HepG2 (cell line): ENCODE data around the gene MYO10. TPM values are rescaled to one million over a fixed set of nuclear protein-coding genes. Genes with fewer than 3 reads are reported as not detected.
"Not testable (repeated sequence)": the region's sequence is repeated elsewhere in the genome, so short reads cannot be mapped to it uniquely, and the experiment has no call there.

ENCODE experiments used
- ATAC-seq: fragments of 200-7000 bp; cut with Tn5 transposase; 3 replicates; pipeline ENCODE4 v1.9.1; 2020; ENCODE audit warnings: mild to moderate bottlenecking, moderate library complexity
- BruUV-seq: library from RNA; stranded (reverse); fragments of 400-500 nt; replicated peaks from 2 replicates; lab custom pipeline; 2021; lab: Mats Ljungman, UMichigan
- CTCF ChIA-PET: fragments of 300-600 bp; formaldehyde crosslinking; extraction: SDS; loops from one replicate; lab custom pipeline; 2021; ENCODE audit warnings: low total read pairs, inconsistent platforms, low intra/inter-chr PET ratio; lab: Yijun Ruan, JAX
- POLR2A ChIA-PET: fragments of 350-600 bp; sonication (Branson Sonifier 250); formaldehyde crosslinking; loops from one replicate; lab custom pipeline; 2020; ENCODE audit warnings: antibody characterized with exemption, inconsistent platforms; lab: Yijun Ruan, JAX
- DNase-seq: peaks from one replicate; pipeline ENCODE4 v3.0.0-alpha.2; 2015; ENCODE audit warnings: low spot score
- FAIRE-seq: peaks from 3 replicates; lab custom pipeline; 2011; peaks lifted over from hg19 to GRCh38; lab: Jason Lieb, UNC
- H2AFZ ChIP-seq: one replicate; pipeline ENCODE4 v1.6.1; 2011; ENCODE audit warnings: low read length, inconsistent platforms
- H3K27ac ChIP-seq: fragments of 300-600 bp; 3 replicates; pipeline ENCODE4 v1.8.0; 2011; ENCODE audit warnings: mixed run types, mild to moderate bottlenecking, mixed read lengths, low read length, inconsistent platforms; ENCODE audit not compliant: insufficient read depth; ENCODE audit errors: extremely low read length
- H3K27me3 ChIP-seq, 2 experiments: fragments of 200-600 bp in 1 of 2; 2 replicates in 1 of 2; 3 replicates in 1 of 2; pipeline versions ENCODE4 v1.6.0 to v1.8.0; 2011; ENCODE audit warnings: low read length in 2 of 2, mild to moderate bottlenecking in 2 of 2, moderate library complexity in 2 of 2, inconsistent platforms in 1 of 2; ENCODE audit not compliant: insufficient read depth in 2 of 2, control insufficient read depth in 1 of 2
- H3K36me3 ChIP-seq, 2 experiments: fragments of 200-600 bp in 1 of 2; replicated peaks in 1 of 2; 2 replicates in 1 of 2; 3 replicates in 1 of 2; pipeline versions ENCODE4 v1.5.1 to v1.8.0; 2011; ENCODE audit warnings: low read length in 2 of 2, inconsistent platforms in 1 of 2; ENCODE audit not compliant: insufficient read depth in 2 of 2, control insufficient read depth in 1 of 2
- H3K4me1 ChIP-seq: 2 replicates; pipeline ENCODE4 v1.5.1; 2012; ENCODE audit warnings: low read length, inconsistent platforms; ENCODE audit not compliant: insufficient read depth
- H3K4me2 ChIP-seq: 2 replicates; pipeline ENCODE4 v1.6.0; 2011; ENCODE audit warnings: low read depth, low read length, inconsistent platforms
- H3K4me3 ChIP-seq, 3 experiments: fragments of 200-600 bp in 1 of 3; sonication (generic), shearing (Covaris generic) in 1 of 3; replicated peaks in 1 of 3; 2 replicates each; pipeline ENCODE4 v1.5.1; 2011 to 2016; ENCODE audit warnings: low read length in 3 of 3, inconsistent platforms in 2 of 3, low read depth in 2 of 3, mild to moderate bottlenecking in 2 of 3, control low read depth in 1 of 3, mixed read lengths in 1 of 3; ENCODE audit not compliant: insufficient read depth in 1 of 3
- H3K79me2 ChIP-seq: one replicate; pipeline ENCODE4 v1.6.1; 2011; ENCODE audit warnings: low read length, inconsistent platforms; ENCODE audit not compliant: insufficient read depth
- H3K9ac ChIP-seq: 2 replicates; pipeline ENCODE4 v1.6.0; 2011; ENCODE audit warnings: mild to moderate bottlenecking, low read depth, low read length, inconsistent platforms; ENCODE audit not compliant: insufficient read depth
- H3K9me3 ChIP-seq: 2 replicates; pipeline ENCODE4 v1.5.1; 2012; ENCODE audit warnings: mild to moderate bottlenecking, low read length
- H4K20me1 ChIP-seq: 2 replicates; pipeline ENCODE4 v1.6.0; 2011; ENCODE audit warnings: inconsistent platforms, mild to moderate bottlenecking, low read length, moderate library complexity; ENCODE audit not compliant: insufficient read depth
- AHR ChIP-seq: IDR thresholded peaks from 2 replicates; pipeline ENCODE4 v1.6.1; 2018; ENCODE audit warnings: missing genetic modification reagents, missing compliant biosample characterization
- FIP1L1 ChIP-seq: fragments of 200-400 bp; formaldehyde crosslinking; IDR thresholded peaks from 2 replicates; pipeline ENCODE4 v1.6.1; 2018; ENCODE audit warnings: low read depth, mild to moderate bottlenecking, low read length, moderate library complexity, borderline replicate concordance; ENCODE audit not compliant: insufficient read depth
- NFE2L1 ChIP-seq: sonication (generic); formaldehyde crosslinking; IDR thresholded peaks from 2 replicates; pipeline ENCODE4 v1.4.0; 2020; ENCODE audit warnings: missing genetic modification reagents, mild to moderate bottlenecking, borderline replicate concordance
- ZNF101 ChIP-seq: sonication (generic); formaldehyde crosslinking; IDR thresholded peaks from 2 replicates; pipeline ENCODE4 v1.4.0; 2020; ENCODE audit warnings: mild to moderate bottlenecking, low read depth, missing genetic modification reagents, borderline replicate concordance
- ZNF367 ChIP-seq: sonication (generic); formaldehyde crosslinking; IDR thresholded peaks from 2 replicates; pipeline ENCODE4 v1.4.0; 2020; ENCODE audit warnings: missing genetic modification reagents, borderline replicate concordance
- ZNF543 ChIP-seq: sonication (generic); formaldehyde crosslinking; IDR thresholded peaks from 2 replicates; pipeline ENCODE4 v1.4.0; 2020; ENCODE audit warnings: mild to moderate bottlenecking, missing genetic modification reagents
- WGBS: methylation state at CpG from one replicate; pipeline ENCODE4 v1.1.6; 2017; ENCODE audit warnings: low lambda C conversion rate; 5-methylcytosine and 5-hydroxymethylcytosine counted together
- in situ Hi-C: cut with HindIII; loops from 2 replicates; pipeline ENCODE4 v1.10.0; 2017; ENCODE audit warnings: low pct_unique_long_range_greater_than_20kb; ENCODE audit not compliant: extremely low pct_ligation_motif_present
- intact Hi-C: fragments of 100-400 bp; cut with micrococcal nuclease; formaldehyde crosslinking; loops from one replicate; pipeline ENCODE4 v1.10.0; 2022; ENCODE audit not compliant: unreplicated experiment
- polyA plus RNA-seq, 8 experiments: library from polyadenylated mRNA; depleted of rRNA in 3 of 8; stranded (reverse) in 7 of 8; unstranded in 1 of 8; fragments of >200 nt; fragmentation: Illumina TruSeq in 4 of 8; extraction: Trizol in 4 of 8; gene quantifications; 2 replicates each; pipeline versions ENCODE4 v1.2.1 to v1.2.3, GENCODE V29; 2011 to 2016; ENCODE audit warnings: low read depth in 4 of 8, missing spikeins in 1 of 8, mixed read lengths in 1 of 8; ENCODE audit not compliant: insufficient read depth in 1 of 8
- total RNA-seq, 5 experiments: library from RNA; depleted of rRNA; stranded (reverse); fragments of >200 nt; fragmentation: Illumina TruSeq; extraction: Trizol; gene quantifications; 2 replicates each; pipeline ENCODE4 v1.2.3, GENCODE V29; 2016; ENCODE audit warnings: low read depth in 1 of 5

The MYO10 gene
- total and polyA plus RNA-seq, 2 of the 13 experiments (the other 11 are each of a cell fraction or from before 2014, with no cell fraction given) = 4.5 to 14.0 TPM

- TF ChIP-seq ZNF543 (CRISPR knock-in tag) (no peak), ZNF367 (CRISPR knock-in tag) (no peak), FIP1L1 (no peak), NFE2L1 (no peak), AHR (CRISPR knock-in tag) (no peak), ZNF101 (CRISPR knock-in tag) (no peak)
- no TSS peak for BruUV-seq
- in situ Hi-C loops = no loop called here
- H3K4me2 ChIP-seq = no peak overlapping the region
- no peak for DNase-seq
- intact Hi-C loops = no loop called here
- H3K9ac ChIP-seq = no peak overlapping the region
- no peak for ATAC-seq
- H3K27ac ChIP-seq = no peak overlapping the region
- H2AFZ ChIP-seq = no peak overlapping the region
- ChIA-PET CTCF (no interaction called here), POLR2A (no interaction called here)
- no peak for FAIRE-seq
- no peaks in the 10 kb centered on the region for H4K20me1 ChIP-seq
- 62% methylated on average over 9 of the region's 9 CpGs for WGBS
- no peaks in the 10 kb centered on the region; the same call in 1 of the 2 replicates for H3K9me3 ChIP-seq
- no peaks in the 10 kb centered on the region for H3K79me2 ChIP-seq
- H3K27me3 ChIP-seq = peaks cover 0 to 9% of the 10 kb centered on the region in 2 experiments; a peak in 2 of 5 replicates
- peaks cover 18% of the 10 kb centered on the region for H3K4me1 ChIP-seq
- H3K4me3 ChIP-seq = no peak overlapping the region
- H3K36me3 ChIP-seq = no peaks in the 10 kb centered on the region
These were observed 58.7 kb downstream of the MYO10 start for GRCh38 chr5:16877267-16877935.

- intact Hi-C loops, H3K36me3 ChIP-seq, BruUV-seq, H3K4me1 ChIP-seq, H3K4me3 ChIP-seq, CTCF ChIA-PET, H2AFZ ChIP-seq, H3K4me2 ChIP-seq, H3K27ac ChIP-seq, POLR2A ChIA-PET, ATAC-seq, FAIRE-seq, H3K9me3 ChIP-seq, H3K27me3 ChIP-seq, in situ Hi-C loops, H3K9ac ChIP-seq, H4K20me1 ChIP-seq, DNase-seq, H3K79me2 ChIP-seq: not testable (repeated sequence)
- 82% methylated on average over 1 of the region's 1 CpG for WGBS
These were observed 61.7 kb downstream of the MYO10 start for GRCh38 chr5:16874424-16874823.
